HCT116 (cell line): Measurements from ENCODE around the gene IGSF9B. TPM values are rescaled to one million over a fixed set of nuclear protein-coding genes. Genes with fewer than 3 reads are reported as not detected.

ENCODE experiments used
- ATAC-seq: fragments of 200-7000 bp; cut with Tn5 transposase; 2 replicates; pipeline ENCODE4 v1.9.1; 2020; ENCODE audit warnings: mild to moderate bottlenecking, moderate library complexity
- BruUV-seq: library from RNA; stranded (reverse); fragments of 400-500 nt; replicated peaks from 2 replicates; lab custom pipeline; 2021; lab: Mats Ljungman, UMichigan
- CTCF ChIA-PET: fragments of 300-600 bp; sonication (Branson Sonifier 250); formaldehyde crosslinking; loops from one replicate; lab custom pipeline; 2021; ENCODE audit warnings: antibody characterized with exemption; lab: Charles Lee
- POLR2A ChIA-PET: fragments of 300-600, 350-600 bp; sonication (Branson Sonifier 250); formaldehyde crosslinking; loops from one replicate; lab custom pipeline; 2021; ENCODE audit warnings: antibody characterized with exemption; lab: Charles Lee
- RAD21 ChIA-PET, 2 experiments: fragments of 300-600 bp; sonication (Branson Sonifier 250); formaldehyde crosslinking; loops; one replicate each; lab custom pipeline; 2023; ENCODE audit warnings: low total read pairs in 2 of 2; ENCODE audit not compliant: uncharacterized antibody in 2 of 2, unreplicated experiment in 2 of 2, low non-redundant PET in 1 of 2; lab: Charles Lee
- DNase-seq: peaks from one replicate; pipeline ENCODE4 v3.0.0-alpha.2; 2010; ENCODE audit warnings: low read depth, low spot score
- H2AFZ ChIP-seq: fragments of 200-600 bp; shearing (Covaris generic), sonication (generic); 2 replicates; pipeline ENCODE4 v1.6.1; 2017; ENCODE audit warnings: low read depth, mixed run types, mixed read lengths, antibody characterized with exemption, low read length; ENCODE audit not compliant: poor library complexity, severe bottlenecking
- H3K27ac ChIP-seq: 2 replicates; pipeline ENCODE4 v1.5.1; 2012; ENCODE audit warnings: low read depth, low read length
- H3K27me3 ChIP-seq: fragments of 200-600 bp; sonication (generic); 2 replicates; pipeline ENCODE4 v1.6.1; 2016; ENCODE audit warnings: mixed run types, low read length, mixed read lengths; ENCODE audit not compliant: insufficient read depth
- H3K36me3 ChIP-seq, 2 experiments: fragments of 200-500 bp in 1 of 2; fragments of 200-600 bp in 1 of 2; sonication (Bioruptor generic) in 1 of 2; sonication (generic) in 1 of 2; 2 replicates each; pipeline versions ENCODE4 v1.5.1 to v1.6.1; 2014 to 2016; ENCODE audit warnings: low read length in 2 of 2, inconsistent platforms in 1 of 2, mixed read lengths in 1 of 2, mixed run types in 1 of 2; ENCODE audit not compliant: insufficient read depth in 2 of 2, control insufficient read depth in 1 of 2
- H3K4me1 ChIP-seq, 2 experiments: fragments of 200-600 bp in 1 of 2; sonication (generic) in 1 of 2; 2 replicates each; pipeline versions ENCODE4 v1.5.1 to v1.6.1; 2012 to 2017; ENCODE audit warnings: low read length in 2 of 2, inconsistent platforms in 1 of 2, mild to moderate bottlenecking in 1 of 2, mixed read lengths in 1 of 2, mixed run types in 1 of 2, moderate library complexity in 1 of 2; ENCODE audit not compliant: insufficient read depth in 2 of 2, control insufficient read depth in 1 of 2
- H3K4me2 ChIP-seq: fragments of 200-600 bp; sonication (generic); 2 replicates; pipeline ENCODE4 v1.6.1; 2017; ENCODE audit warnings: mixed run types, low read length, mixed read lengths
- H3K4me3 ChIP-seq, 2 experiments: fragments of 200-600 bp in 1 of 2; sonication (generic) in 1 of 2; replicated peaks in 1 of 2; 2 replicates each; pipeline ENCODE4 v1.5.1; 2011 to 2016; ENCODE audit warnings: low read length in 2 of 2, control low read depth in 1 of 2, low read depth in 1 of 2, mild to moderate bottlenecking in 1 of 2, mixed read lengths in 1 of 2, mixed run types in 1 of 2
- H3K79me2 ChIP-seq: fragments of 200-600 bp; sonication (generic); 2 replicates; pipeline ENCODE4 v1.6.1; 2017; ENCODE audit warnings: mild to moderate bottlenecking, mixed run types, low read length, moderate library complexity, mixed read lengths; ENCODE audit not compliant: insufficient read depth
- H3K9ac ChIP-seq: fragments of 200-600 bp; sonication (generic); 2 replicates; pipeline ENCODE4 v1.6.1; 2016; ENCODE audit warnings: low read length, mixed read lengths
- H3K9me2 ChIP-seq: fragments of 200-600 bp; sonication (generic), shearing (Covaris generic); 2 replicates; pipeline ENCODE4 v1.6.1; 2017; ENCODE audit warnings: mixed run types, mild to moderate bottlenecking, moderate library complexity; ENCODE audit not compliant: insufficient read depth
- H3K9me3 ChIP-seq, 2 experiments: fragments of 200-500 bp in 1 of 2; fragments of 200-600 bp in 1 of 2; sonication (Bioruptor generic) in 1 of 2; sonication (generic) in 1 of 2; 2 replicates each; pipeline ENCODE4 v1.6.1; 2014 to 2017; ENCODE audit warnings: low read length in 2 of 2, mixed read lengths in 2 of 2, inconsistent platforms in 1 of 2, low read depth in 1 of 2, mild to moderate bottlenecking in 1 of 2, mixed run types in 1 of 2, moderate library complexity in 1 of 2; ENCODE audit not compliant: control insufficient read depth in 1 of 2, insufficient read depth in 1 of 2
- H4K20me1 ChIP-seq: fragments of 200-600 bp; sonication (generic), shearing (Covaris generic); 2 replicates; pipeline ENCODE4 v1.6.1; 2017; ENCODE audit warnings: mixed run types, mild to moderate bottlenecking, moderate library complexity; ENCODE audit not compliant: insufficient read depth
- CBX3 ChIP-seq: IDR thresholded peaks from 2 replicates; pipeline ENCODE4 v1.6.1; 2012; ENCODE audit warnings: low read depth
- EGR1 ChIP-seq: IDR thresholded peaks from 2 replicates; pipeline ENCODE4 v1.6.1; 2012; ENCODE audit warnings: low read depth
- ELF1 ChIP-seq: IDR thresholded peaks from 2 replicates; pipeline ENCODE4 v1.6.1; 2012; ENCODE audit warnings: low read depth, borderline replicate concordance
- EZH2phosphoT487 ChIP-seq: fragments of 200-600 bp; IDR thresholded peaks from 2 replicates; pipeline ENCODE4 v1.6.1; 2018; ENCODE audit warnings: antibody characterized with exemption, borderline replicate concordance
- FOSL1 ChIP-seq: IDR thresholded peaks from 2 replicates; pipeline ENCODE4 v1.6.1; 2012; ENCODE audit warnings: low read depth
- JUND ChIP-seq: IDR thresholded peaks from 2 replicates; pipeline ENCODE4 v1.6.1; 2012
- RAD21 ChIP-seq: IDR thresholded peaks from 2 replicates; pipeline ENCODE4 v1.6.1; 2012; ENCODE audit warnings: low read depth, mild to moderate bottlenecking
- SIN3A ChIP-seq: IDR thresholded peaks from 2 replicates; pipeline ENCODE4 v1.6.1; 2012; ENCODE audit warnings: low read depth
- SP1 ChIP-seq: IDR thresholded peaks from 2 replicates; pipeline ENCODE4 v1.6.1; 2012; ENCODE audit warnings: low read depth
- SRF ChIP-seq: IDR thresholded peaks from 2 replicates; pipeline ENCODE4 v1.6.1; 2012; ENCODE audit warnings: low read depth
- TCF7L2 ChIP-seq: IDR thresholded peaks from 2 replicates; pipeline ENCODE4 v1.7.0; 2011; ENCODE audit warnings: borderline replicate concordance, inconsistent platforms; ENCODE audit not compliant: insufficient read depth, insufficient read length; ENCODE audit errors: extremely low read depth
- YY1 ChIP-seq: IDR thresholded peaks from 2 replicates; pipeline ENCODE4 v1.6.1; 2011; ENCODE audit warnings: low read length, low read depth, moderate library complexity, mild to moderate bottlenecking; ENCODE audit not compliant: insufficient replicate concordance; ENCODE audit errors: extremely low read depth
- ZFX ChIP-seq: fragments of 450-650 bp; IDR thresholded peaks from 2 replicates; pipeline ENCODE4 v1.6.1; 2017
- intact Hi-C: fragments of 100-400 bp; cut with micrococcal nuclease; formaldehyde crosslinking; loops from 2 replicates; pipeline ENCODE4 v1.10.0; 2022
- total RNA-seq: library from RNA; stranded (reverse); gene quantifications from one replicate; pipeline ENCODE4 v1.2.1, GENCODE V29; 2021; ENCODE audit not compliant: unreplicated experiment
- TF ChIP-seq, protein P1 (sequence below): IDR thresholded peaks from 2 replicates; pipeline ENCODE4 v1.6.1; 2012
- TF ChIP-seq, protein P2 (sequence below): IDR thresholded peaks from 2 replicates; pipeline ENCODE4 v1.6.1; 2012; ENCODE audit warnings: low read depth
- TF ChIP-seq, protein P3 (sequence below): IDR thresholded peaks from 2 replicates; pipeline ENCODE4 v1.6.1; 2011; ENCODE audit warnings: mild to moderate bottlenecking, low read length, moderate library complexity; ENCODE audit not compliant: insufficient replicate concordance; ENCODE audit errors: extremely low read depth
- TF ChIP-seq, protein P4 (sequence below), 3 experiments: fragments of 200-600 bp in 1 of 3; sonication (generic) in 1 of 3; IDR thresholded peaks in 2 of 3; conservative IDR thresholded peaks in 1 of 3; 2 replicates each; pipeline ENCODE4 v1.5.1; 2012 to 2017; ENCODE audit warnings: low read depth in 2 of 3, low read length in 2 of 3, antibody characterized with exemption in 1 of 3, borderline replicate concordance in 1 of 3, control low read depth in 1 of 3, mild to moderate bottlenecking in 1 of 3, mixed read lengths in 1 of 3, mixed run types in 1 of 3, moderate library complexity in 1 of 3; ENCODE audit not compliant: insufficient read depth in 1 of 3

The IGSF9B gene
- total RNA-seq, 1 experiment from 2014 or later: 12.4 TPM

DNA sequence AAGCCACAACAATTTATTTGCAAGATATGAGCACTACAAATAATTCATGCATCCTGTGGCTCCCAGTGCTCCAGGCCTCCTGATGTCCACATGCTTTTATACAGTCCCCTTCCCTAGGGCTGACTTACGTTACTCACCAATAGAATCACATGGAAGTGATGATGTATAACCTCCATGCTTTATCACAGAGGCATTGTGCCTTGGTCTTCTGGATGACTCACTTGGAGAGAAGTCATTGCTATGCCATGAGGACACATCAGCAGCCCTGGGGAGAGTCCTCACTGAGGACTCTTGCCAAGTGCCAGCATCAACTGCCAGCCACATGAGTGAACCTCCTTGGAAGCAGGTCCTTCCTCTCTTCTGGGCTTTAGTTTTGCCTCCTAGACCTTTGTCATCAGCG, 22.0 kb upstream of the IGSF9B start:
- no peak; the same call in 1 of the 2 replicates for ATAC-seq
- Histone ChIP-seq H2AFZ (no peak overlapping the region), H3K4me3 (no peak overlapping the region), H4K20me1 (no peaks in the 10 kb centered on the region), H3K9me2 (no peaks in the 10 kb centered on the region), H3K9ac (no peak overlapping the region), H3K36me3 (no peaks in the 10 kb centered on the region), H3K27ac (no peak overlapping the region), H3K79me2 (no peaks in the 10 kb centered on the region), H3K9me3 (no peaks in the 10 kb centered on the region), H3K27me3 (peaks cover 47% of the 10 kb centered on the region; the same call in 1 of the 2 replicates), H3K4me2 (no peak overlapping the region), H3K4me1 (no peaks in the 10 kb centered on the region)
- POLR2A ChIA-PET: no interaction called here
- RAD21 ChIA-PET: no interaction called here
- DNase-seq: no peak
- CTCF ChIA-PET: no interaction called here
- no TSS peak for BruUV-seq
- intact Hi-C loops: no loop called here
- TF ChIP-seq JUND (no peak), TCF7L2 (no peak), EZH2phosphoT487 (no peak), ELF1 (no peak), RAD21 (no peak), CBX3 (no peak), SRF (no peak), ZFX (no peak), SIN3A (no peak), YY1 (no peak), EGR1 (no peak), SP1 (no peak), FOSL1 (no peak)
- TF ChIP-seq, protein P1, sequence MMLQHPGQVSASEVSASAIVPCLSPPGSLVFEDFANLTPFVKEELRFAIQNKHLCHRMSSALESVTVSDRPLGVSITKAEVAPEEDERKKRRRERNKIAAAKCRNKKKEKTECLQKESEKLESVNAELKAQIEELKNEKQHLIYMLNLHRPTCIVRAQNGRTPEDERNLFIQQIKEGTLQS: no peak
- TF ChIP-seq, protein P2, sequence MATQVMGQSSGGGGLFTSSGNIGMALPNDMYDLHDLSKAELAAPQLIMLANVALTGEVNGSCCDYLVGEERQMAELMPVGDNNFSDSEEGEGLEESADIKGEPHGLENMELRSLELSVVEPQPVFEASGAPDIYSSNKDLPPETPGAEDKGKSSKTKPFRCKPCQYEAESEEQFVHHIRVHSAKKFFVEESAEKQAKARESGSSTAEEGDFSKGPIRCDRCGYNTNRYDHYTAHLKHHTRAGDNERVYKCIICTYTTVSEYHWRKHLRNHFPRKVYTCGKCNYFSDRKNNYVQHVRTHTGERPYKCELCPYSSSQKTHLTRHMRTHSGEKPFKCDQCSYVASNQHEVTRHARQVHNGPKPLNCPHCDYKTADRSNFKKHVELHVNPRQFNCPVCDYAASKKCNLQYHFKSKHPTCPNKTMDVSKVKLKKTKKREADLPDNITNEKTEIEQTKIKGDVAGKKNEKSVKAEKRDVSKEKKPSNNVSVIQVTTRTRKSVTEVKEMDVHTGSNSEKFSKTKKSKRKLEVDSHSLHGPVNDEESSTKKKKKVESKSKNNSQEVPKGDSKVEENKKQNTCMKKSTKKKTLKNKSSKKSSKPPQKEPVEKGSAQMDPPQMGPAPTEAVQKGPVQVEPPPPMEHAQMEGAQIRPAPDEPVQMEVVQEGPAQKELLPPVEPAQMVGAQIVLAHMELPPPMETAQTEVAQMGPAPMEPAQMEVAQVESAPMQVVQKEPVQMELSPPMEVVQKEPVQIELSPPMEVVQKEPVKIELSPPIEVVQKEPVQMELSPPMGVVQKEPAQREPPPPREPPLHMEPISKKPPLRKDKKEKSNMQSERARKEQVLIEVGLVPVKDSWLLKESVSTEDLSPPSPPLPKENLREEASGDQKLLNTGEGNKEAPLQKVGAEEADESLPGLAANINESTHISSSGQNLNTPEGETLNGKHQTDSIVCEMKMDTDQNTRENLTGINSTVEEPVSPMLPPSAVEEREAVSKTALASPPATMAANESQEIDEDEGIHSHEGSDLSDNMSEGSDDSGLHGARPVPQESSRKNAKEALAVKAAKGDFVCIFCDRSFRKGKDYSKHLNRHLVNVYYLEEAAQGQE: no peak
- TF ChIP-seq, protein P3, sequence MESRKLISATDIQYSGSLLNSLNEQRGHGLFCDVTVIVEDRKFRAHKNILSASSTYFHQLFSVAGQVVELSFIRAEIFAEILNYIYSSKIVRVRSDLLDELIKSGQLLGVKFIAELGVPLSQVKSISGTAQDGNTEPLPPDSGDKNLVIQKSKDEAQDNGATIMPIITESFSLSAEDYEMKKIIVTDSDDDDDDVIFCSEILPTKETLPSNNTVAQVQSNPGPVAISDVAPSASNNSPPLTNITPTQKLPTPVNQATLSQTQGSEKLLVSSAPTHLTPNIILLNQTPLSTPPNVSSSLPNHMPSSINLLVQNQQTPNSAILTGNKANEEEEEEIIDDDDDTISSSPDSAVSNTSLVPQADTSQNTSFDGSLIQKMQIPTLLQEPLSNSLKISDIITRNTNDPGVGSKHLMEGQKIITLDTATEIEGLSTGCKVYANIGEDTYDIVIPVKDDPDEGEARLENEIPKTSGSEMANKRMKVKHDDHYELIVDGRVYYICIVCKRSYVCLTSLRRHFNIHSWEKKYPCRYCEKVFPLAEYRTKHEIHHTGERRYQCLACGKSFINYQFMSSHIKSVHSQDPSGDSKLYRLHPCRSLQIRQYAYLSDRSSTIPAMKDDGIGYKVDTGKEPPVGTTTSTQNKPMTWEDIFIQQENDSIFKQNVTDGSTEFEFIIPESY: no peak
- TF ChIP-seq, protein P4, sequence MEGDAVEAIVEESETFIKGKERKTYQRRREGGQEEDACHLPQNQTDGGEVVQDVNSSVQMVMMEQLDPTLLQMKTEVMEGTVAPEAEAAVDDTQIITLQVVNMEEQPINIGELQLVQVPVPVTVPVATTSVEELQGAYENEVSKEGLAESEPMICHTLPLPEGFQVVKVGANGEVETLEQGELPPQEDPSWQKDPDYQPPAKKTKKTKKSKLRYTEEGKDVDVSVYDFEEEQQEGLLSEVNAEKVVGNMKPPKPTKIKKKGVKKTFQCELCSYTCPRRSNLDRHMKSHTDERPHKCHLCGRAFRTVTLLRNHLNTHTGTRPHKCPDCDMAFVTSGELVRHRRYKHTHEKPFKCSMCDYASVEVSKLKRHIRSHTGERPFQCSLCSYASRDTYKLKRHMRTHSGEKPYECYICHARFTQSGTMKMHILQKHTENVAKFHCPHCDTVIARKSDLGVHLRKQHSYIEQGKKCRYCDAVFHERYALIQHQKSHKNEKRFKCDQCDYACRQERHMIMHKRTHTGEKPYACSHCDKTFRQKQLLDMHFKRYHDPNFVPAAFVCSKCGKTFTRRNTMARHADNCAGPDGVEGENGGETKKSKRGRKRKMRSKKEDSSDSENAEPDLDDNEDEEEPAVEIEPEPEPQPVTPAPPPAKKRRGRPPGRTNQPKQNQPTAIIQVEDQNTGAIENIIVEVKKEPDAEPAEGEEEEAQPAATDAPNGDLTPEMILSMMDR (IDR thresholded peaks at IDR 0.05 in 2 of 3, conservative IDR thresholded peaks at IDR 0.05 in 1 of 3; ENCODE audit: borderline replicate concordance in 1 of 3, insufficient read depth in 1 of 3, low read depth in 2 of 3, low read length in 2 of 3): no peak
